ENCODE measurements around the gene OR8K3. TPM values are rescaled to one million over a fixed set of nuclear protein-coding genes. Genes with fewer than 3 reads are reported as not detected.

OR8K3 gene
- not detected for total RNA-seq

- DNase-seq (ENCODE audit: low spot score in 2 of 2): no peak
- Histone ChIP-seq H3K36me3 (no peaks in the 10 kb centered on the region), H3K27ac (no peak within 1 kb of the TSS), H3K4me1 (no peaks in the 10 kb centered on the region), H3K27me3 (no peaks in the 10 kb centered on the region), H3K4me3 (no peak within 1 kb of the TSS), H3K9me3 (no peaks in the 10 kb centered on the region)
- intact Hi-C loops (cut with DNase I; ENCODE audit: low total_unique reads): no loop called here
- no peak for TF ChIP-seq CTCF (IDR thresholded peaks at IDR 0.05)
- TF ChIP-seq POLR2AphosphoS5 (IDR thresholded peaks at IDR 0.05): no peak
- TF ChIP-seq POLR2A (IDR thresholded peaks at IDR 0.05): no peak
These were observed at the start of gene OR8K3 for GRCh38 chr11:56314844-56315243. Gene OR8K3, plus strand, starts transcription at chr11:56315144. Its CDS starts 3,163 bp downstream, at chr11:56318307.

- TF ChIP-seq CTCF (IDR thresholded peaks at IDR 0.05) (no peak), POLR2AphosphoS5 (IDR thresholded peaks at IDR 0.05) (no peak), POLR2A (IDR thresholded peaks at IDR 0.05) (no peak)
- Histone ChIP-seq H3K27ac (no peak overlapping the region), H3K4me1 (no peaks in the 10 kb centered on the region), H3K36me3 (no peaks in the 10 kb centered on the region), H3K4me3 (no peak overlapping the region), H3K9me3 (peaks cover 0 to 4% of the 10 kb centered on the region in 2 donors), H3K27me3 (no peaks in the 10 kb centered on the region)
- intact Hi-C loops (cut with DNase I; ENCODE audit: low total_unique reads): no loop called here
- DNase-seq (ENCODE audit: low spot score in 2 of 2): no peak
These were observed 43.9 kb upstream of the OR8K3 start for GRCh38 chr11:56271092-56271491.

- DNase-seq (ENCODE audit: low spot score in 2 of 2): no peak
- no peaks in the 10 kb centered on the region for H3K27me3 ChIP-seq
- H3K9me3 ChIP-seq: no peaks in the 10 kb centered on the region
- H3K27ac ChIP-seq: no peak within 1 kb of the TSS
- no peaks in the 10 kb centered on the region for H3K36me3 ChIP-seq
- intact Hi-C loops (cut with DNase I; ENCODE audit: low total_unique reads): no loop called here
- no peak within 1 kb of the TSS for H3K4me3 ChIP-seq
- no peaks in the 10 kb centered on the region for H3K4me1 ChIP-seq
- TF ChIP-seq POLR2AphosphoS5 (IDR thresholded peaks at IDR 0.05): no peak
- no peak for TF ChIP-seq POLR2A (IDR thresholded peaks at IDR 0.05)
- no peak for TF ChIP-seq CTCF (IDR thresholded peaks at IDR 0.05)
These were observed 41.1 kb upstream of the OR8K3 start, which contains the start of gene OR5T1 for GRCh38 chr11:56273854-56274253. Gene OR5T1, plus strand, starts transcription at chr11:56274154. Its CDS starts 1,485 bp downstream, at chr11:56275639.

GRCh38 chr11:56292154-56292553, 22.8 kb upstream of the OR8K3 start, which contains the start of gene OR8H1:
Gene OR8H1, minus strand, starts transcription at chr11:56292254. Its CDS starts 1,192 bp downstream, at chr11:56291062.
- Histone ChIP-seq H3K27me3 (no peaks in the 10 kb centered on the region), H3K4me3 (no peak within 1 kb of the TSS), H3K27ac (no peak within 1 kb of the TSS), H3K36me3 (no peaks in the 10 kb centered on the region), H3K9me3 (no peaks in the 10 kb centered on the region), H3K4me1 (no peaks in the 10 kb centered on the region)
- no peak for TF ChIP-seq CTCF (IDR thresholded peaks at IDR 0.05)
- no peak for TF ChIP-seq POLR2A (IDR thresholded peaks at IDR 0.05)
- no peak for TF ChIP-seq POLR2AphosphoS5 (IDR thresholded peaks at IDR 0.05)
- DNase-seq (ENCODE audit: low spot score in 2 of 2): no peak
- intact Hi-C loops (cut with DNase I; ENCODE audit: low total_unique reads): no loop called here

- no peaks in the 10 kb centered on the region for H3K36me3 ChIP-seq
- H3K27me3 ChIP-seq: no peaks in the 10 kb centered on the region
- DNase-seq (ENCODE audit: low spot score in 2 of 2): no peak
- H3K4me3 ChIP-seq: no peak overlapping the region
- intact Hi-C loops (cut with DNase I; ENCODE audit: low total_unique reads): no loop called here
- no peaks in the 10 kb centered on the region for H3K4me1 ChIP-seq
- no peak overlapping the region for H3K27ac ChIP-seq
- TF ChIP-seq POLR2A (IDR thresholded peaks at IDR 0.05): no peak
- TF ChIP-seq POLR2AphosphoS5 (IDR thresholded peaks at IDR 0.05): no peak
- no peak for TF ChIP-seq CTCF (IDR thresholded peaks at IDR 0.05)
- H3K9me3 ChIP-seq: no peaks in the 10 kb centered on the region
These were observed 18.0 kb upstream of the OR8K3 start for GRCh38 chr11:56296898-56297297.

Data from breast epithelium (tissue), 4 donors.